Body of pancreas (tissue), 4 donors: ENCODE results near the gene SLC9A5. TPM values are rescaled to one million over a fixed set of nuclear protein-coding genes. Genes with fewer than 3 reads are reported as not detected.

Experiments
- ATAC-seq: fragments of 150-250 bp; one replicate; pipeline ENCODE4 v1.9.1; 2016
- DNase-seq, 4 donors: peaks; one replicate each; pipeline ENCODE4 v3.0.0-alpha.2; 2019
- H3K27ac ChIP-seq, 4 donors: fragments of 200-600 bp; sonication (generic); 1 replicate in 3 of 4; 2 replicates in 1 of 4; pipeline versions ENCODE4 v1.5.1 to v1.6.1; 2016 to 2019; ENCODE audit warnings: mild to moderate bottlenecking in 1 of 4, mixed read lengths in 1 of 4, moderate library complexity in 1 of 4
- H3K27me3 ChIP-seq, 2 donors: fragments of 200-600 bp; sonication (generic); one replicate each; pipeline ENCODE4 v1.6.0; 2016; ENCODE audit warnings: mild to moderate bottlenecking in 1 of 2
- H3K36me3 ChIP-seq, 2 donors: fragments of 200-600 bp; sonication (generic); replicated peaks in 1 of 2; 2 replicates each; pipeline ENCODE4 v1.5.1; 2016; ENCODE audit warnings: low read depth in 2 of 2; ENCODE audit not compliant: insufficient read depth in 1 of 2
- H3K4me1 ChIP-seq: fragments of 200-600 bp; sonication (generic); one replicate; pipeline ENCODE4 v1.6.0; 2016
- H3K4me3 ChIP-seq, 2 donors: fragments of 200-600 bp; sonication (generic); 1 replicate in 1 of 2; 2 replicates in 1 of 2; pipeline ENCODE4 v1.5.1; 2016 to 2019
- H3K9me3 ChIP-seq, 3 donors: fragments of 200-600 bp; sonication (generic); 1 replicate in 2 of 3; 2 replicates in 1 of 3; pipeline ENCODE4 v1.5.1; 2016
- POLR2A ChIP-seq, 3 donors: fragments of 450-650 bp; IDR thresholded peaks; one replicate each; pipeline ENCODE4 v1.6.1; 2016; ENCODE audit warnings: antibody characterized with exemption in 3 of 3, mild to moderate bottlenecking in 2 of 3
- WGBS, 2 donors: methylation state at CpG; one replicate each; pipeline ENCODE4 v1.1.5; 2017; 5-methylcytosine and 5-hydroxymethylcytosine counted together
- intact Hi-C: fragments of 100-400 bp; cut with DNase I; formaldehyde crosslinking; loops from one replicate; pipeline ENCODE4 v1.15.1; 2023
- total RNA-seq, 2 donors: library from RNA; depleted of rRNA; stranded (reverse); fragments of >200 nt; gene quantifications; one replicate each; pipeline ENCODE4 v1.1.0, GENCODE V29; 2016
- TF ChIP-seq, protein P1 (sequence below), 7 experiments: fragments of 450-650 bp in 4 of 7; fragments of 200-600 bp in 3 of 7; sonication (generic) in 3 of 7; IDR thresholded peaks; one replicate each; pipeline ENCODE4 v1.5.1; 2016 to 2019; ENCODE audit warnings: antibody characterized with exemption in 7 of 7

Gene SLC9A5
- total RNA-seq, 2 donors from 2014 or later: 0.26 to 0.33 TPM

- Histone ChIP-seq H3K36me3 (no peaks in the 10 kb centered on the region), H3K4me1 (no peaks in the 10 kb centered on the region), H3K9me3 (no peaks in the 10 kb centered on the region), H3K27me3 (no peaks in the 10 kb centered on the region), H3K4me3 (no peak overlapping the region), H3K27ac (no peak overlapping the region)
- TF ChIP-seq, protein P1, sequence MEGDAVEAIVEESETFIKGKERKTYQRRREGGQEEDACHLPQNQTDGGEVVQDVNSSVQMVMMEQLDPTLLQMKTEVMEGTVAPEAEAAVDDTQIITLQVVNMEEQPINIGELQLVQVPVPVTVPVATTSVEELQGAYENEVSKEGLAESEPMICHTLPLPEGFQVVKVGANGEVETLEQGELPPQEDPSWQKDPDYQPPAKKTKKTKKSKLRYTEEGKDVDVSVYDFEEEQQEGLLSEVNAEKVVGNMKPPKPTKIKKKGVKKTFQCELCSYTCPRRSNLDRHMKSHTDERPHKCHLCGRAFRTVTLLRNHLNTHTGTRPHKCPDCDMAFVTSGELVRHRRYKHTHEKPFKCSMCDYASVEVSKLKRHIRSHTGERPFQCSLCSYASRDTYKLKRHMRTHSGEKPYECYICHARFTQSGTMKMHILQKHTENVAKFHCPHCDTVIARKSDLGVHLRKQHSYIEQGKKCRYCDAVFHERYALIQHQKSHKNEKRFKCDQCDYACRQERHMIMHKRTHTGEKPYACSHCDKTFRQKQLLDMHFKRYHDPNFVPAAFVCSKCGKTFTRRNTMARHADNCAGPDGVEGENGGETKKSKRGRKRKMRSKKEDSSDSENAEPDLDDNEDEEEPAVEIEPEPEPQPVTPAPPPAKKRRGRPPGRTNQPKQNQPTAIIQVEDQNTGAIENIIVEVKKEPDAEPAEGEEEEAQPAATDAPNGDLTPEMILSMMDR (IDR thresholded peaks at IDR 0.05): no peak
- no peak for TF ChIP-seq POLR2A (IDR thresholded peaks at IDR 0.05)
- ATAC-seq (peak; percentile 9), DNase-seq (no peak)
- intact Hi-C loops: no loop called here
- WGBS, 2 donors: 54 to 63% methylated on average over 7 of the region's 7 CpGs
Observed at GRCh38 chr16:67294938-67295361, 46.2 kb downstream of the SLC9A5 start.

- H3K4me3 ChIP-seq: no peak overlapping the region
- no peaks in the 10 kb centered on the region for H3K36me3 ChIP-seq
- TF ChIP-seq POLR2A (IDR thresholded peaks at IDR 0.05): no peak
- TF ChIP-seq, protein P1 (IDR thresholded peaks at IDR 0.05): no peak
- DNase-seq (no peak), ATAC-seq (no peak)
- no peaks in the 10 kb centered on the region for H3K4me1 ChIP-seq
- WGBS, 2 donors: 27 to 65% methylated on average over 3 of the region's 3 CpGs
- no peaks in the 10 kb centered on the region for H3K27me3 ChIP-seq
- no peaks in the 10 kb centered on the region for H3K9me3 ChIP-seq
- H3K27ac ChIP-seq: no peak overlapping the region
- intact Hi-C loops: no loop called here
Observed at GRCh38 chr16:67296420-67296819, 47.6 kb downstream of the SLC9A5 start.

- Histone ChIP-seq H3K9me3 (no peaks in the 10 kb centered on the region), H3K4me1 (no peaks in the 10 kb centered on the region), H3K27ac (no peak overlapping the region), H3K4me3 (no peak overlapping the region), H3K36me3 (no peaks in the 10 kb centered on the region), H3K27me3 (no peaks in the 10 kb centered on the region)
- no peak for DNase-seq
- 93 to 95% methylated on average over 9 of the region's 9 CpGs for WGBS, 2 donors
- intact Hi-C loops: no loop called here
- no peak for TF ChIP-seq POLR2A (IDR thresholded peaks at IDR 0.05)
- TF ChIP-seq, protein P1 (IDR thresholded peaks at IDR 0.05): no peak
- no peak for ATAC-seq
Observed at GRCh38 chr16:67298277-67298676, 49.5 kb downstream of the SLC9A5 start.

- no peaks in the 10 kb centered on the region for H3K9me3 ChIP-seq
- WGBS, 2 donors: 91 to 94% methylated on average over 14 to 15 of the region's 15 CpGs
- H3K36me3 ChIP-seq: no peaks in the 10 kb centered on the region
- H3K27ac ChIP-seq: no peak overlapping the region
- H3K4me1 ChIP-seq: no peaks in the 10 kb centered on the region
- ATAC-seq (no peak), DNase-seq (no peak)
- TF ChIP-seq POLR2A (IDR thresholded peaks at IDR 0.05): no peak
- TF ChIP-seq, protein P1 (IDR thresholded peaks at IDR 0.05): no peak
- no peak overlapping the region for H3K4me3 ChIP-seq
- H3K27me3 ChIP-seq: no peaks in the 10 kb centered on the region
- intact Hi-C loops: no loop called here
Observed at GRCh38 chr16:67299269-67299668, 50.5 kb downstream of the SLC9A5 start.

- Histone ChIP-seq H3K4me1 (no peaks in the 10 kb centered on the region), H3K9me3 (no peaks in the 10 kb centered on the region), H3K4me3 (no peak overlapping the region), H3K36me3 (no peaks in the 10 kb centered on the region), H3K27me3 (no peaks in the 10 kb centered on the region), H3K27ac (no peak overlapping the region)
- intact Hi-C loops: no loop called here
- TF ChIP-seq, protein P1 (IDR thresholded peaks at IDR 0.05): no peak
- TF ChIP-seq POLR2A (IDR thresholded peaks at IDR 0.05): no peak
- DNase-seq: no peak
- no peak for ATAC-seq
- 78 to 86% methylated on average over 10 to 11 of the region's 11 CpGs for WGBS, 2 donors
Observed at GRCh38 chr16:67301080-67301782, 52.5 kb downstream of the SLC9A5 start.
